Measurements from ENCODE around the gene LRRC61.

DNA sequence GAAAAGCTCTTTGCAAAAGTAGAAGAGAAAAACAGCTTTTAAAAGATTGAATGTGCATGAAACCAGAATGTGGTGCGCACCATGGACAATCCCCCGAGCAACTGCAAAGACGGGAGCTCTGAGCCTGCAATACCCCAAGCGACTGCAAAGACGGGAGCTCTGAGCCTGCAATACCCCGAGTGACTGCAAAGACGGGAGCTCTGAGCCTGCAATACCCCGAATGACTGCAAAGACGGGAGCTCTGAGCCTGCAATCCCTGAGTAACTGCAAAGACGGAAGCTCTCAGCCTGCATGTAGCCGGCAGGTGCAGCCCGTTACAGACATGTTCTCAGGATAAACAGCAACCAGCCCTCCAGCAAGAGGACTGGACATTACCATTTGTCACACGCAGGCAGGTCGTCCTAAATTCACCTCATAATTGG is 62.2 kb downstream of the LRRC61 start:
- TF ChIP-seq POLR2A (IDR thresholded peaks at IDR 0.05; ENCODE audit: low read length): no peak
- TF ChIP-seq GATA1 (IDR thresholded peaks at IDR 0.05; ENCODE audit: low read depth, low read length): no peak
